HK-2 (cell line): ENCODE results near the gene ACER2.

Experiments used
- DNase-seq: peaks from one replicate; pipeline ENCODE4 v3.0.0-alpha.2; 2018; ENCODE audit not compliant: unreplicated experiment

The ACER2 gene

GRCh38 chr9:19456426-19456825, 47.6 kb downstream of the ACER2 start:
- DNase-seq: no peak

GRCh38 chr9:19456996-19457692, 48.3 kb downstream of the ACER2 start:
- peak; percentile 47 for DNase-seq

- no peak for DNase-seq
Observed at GRCh38 chr9:19457693-19458009, 48.8 kb downstream of the ACER2 start.

- DNase-seq: no peak
Observed at GRCh38 chr9:19460243-19460642, 51.4 kb downstream of the ACER2 start.

GRCh38 chr9:19461135-19461534, 52.3 kb downstream of the ACER2 start:
- no peak for DNase-seq

GRCh38 chr9:19464061-19464763, 55.4 kb downstream of the ACER2 start:
- DNase-seq: no peak

- peak; percentile 64 for DNase-seq
Observed at GRCh38 chr9:19464764-19465585, 56.2 kb downstream of the ACER2 start.

GRCh38 chr9:19465586-19466279, 56.9 kb downstream of the ACER2 start:
- no peak for DNase-seq

GRCh38 chr9:19466280-19466639, 57.5 kb downstream of the ACER2 start:
- no peak for DNase-seq

GRCh38 chr9:19469271-19469670, 60.5 kb downstream of the ACER2 start:
- DNase-seq: no peak

- no peak for DNase-seq
Observed at GRCh38 chr9:19470567-19470966, 61.8 kb downstream of the ACER2 start.

GRCh38 chr9:19470981-19471650, 62.3 kb downstream of the ACER2 start:
- no peak for DNase-seq

GRCh38 chr9:19471737-19472648, 63.2 kb downstream of the ACER2 start:
- DNase-seq: peak; percentile 53

GRCh38 chr9:19473605-19474004, 64.8 kb downstream of the ACER2 start:
- no peak for DNase-seq

- no peak for DNase-seq
Observed at GRCh38 chr9:19479874-19480273, 71.1 kb downstream of the ACER2 start.

- DNase-seq: no peak
Observed at GRCh38 chr9:19480345-19480744, 71.5 kb downstream of the ACER2 start.

- no peak for DNase-seq
Observed at GRCh38 chr9:19481121-19481870, 72.5 kb downstream of the ACER2 start.

GRCh38 chr9:19481971-19482404, 73.2 kb downstream of the ACER2 start:
- no peak for DNase-seq

- no peak for DNase-seq
Observed at GRCh38 chr9:19484699-19485098, 75.9 kb downstream of the ACER2 start.

GRCh38 chr9:19485193-19485592, 76.4 kb downstream of the ACER2 start:
- no peak for DNase-seq
